NOMO-1 (cell line): Measurements from ENCODE around the gene CNTNAP2.

Source experiments
- DNase-seq, 2 experiments: peaks; one replicate each; lab custom pipeline; 2025; ENCODE audit not compliant: unreplicated experiment in 2 of 2; lab: John Stamatoyannopoulos, UW

CNTNAP2 gene

DNA sequence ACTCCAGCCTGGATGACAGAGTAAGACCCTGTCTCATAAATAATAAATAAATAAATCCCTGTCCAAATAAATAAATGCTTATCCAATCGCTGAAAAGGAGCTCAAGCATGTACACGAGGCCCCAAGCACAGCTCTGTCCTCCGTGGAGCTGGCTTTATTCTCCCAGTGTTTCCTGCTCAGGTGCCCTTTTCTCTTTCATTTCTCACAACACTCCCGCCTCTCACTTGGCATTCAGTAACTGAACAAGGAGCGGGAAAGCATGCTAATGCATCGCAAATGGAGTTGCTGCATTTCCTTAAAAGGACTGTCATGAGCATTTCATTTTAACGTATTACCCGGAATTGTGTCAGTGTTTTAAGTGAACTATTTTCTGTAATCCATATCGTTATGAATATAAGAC, 2263.1 kb downstream of the CNTNAP2 start:
- DNase-seq = no peak

DNA sequence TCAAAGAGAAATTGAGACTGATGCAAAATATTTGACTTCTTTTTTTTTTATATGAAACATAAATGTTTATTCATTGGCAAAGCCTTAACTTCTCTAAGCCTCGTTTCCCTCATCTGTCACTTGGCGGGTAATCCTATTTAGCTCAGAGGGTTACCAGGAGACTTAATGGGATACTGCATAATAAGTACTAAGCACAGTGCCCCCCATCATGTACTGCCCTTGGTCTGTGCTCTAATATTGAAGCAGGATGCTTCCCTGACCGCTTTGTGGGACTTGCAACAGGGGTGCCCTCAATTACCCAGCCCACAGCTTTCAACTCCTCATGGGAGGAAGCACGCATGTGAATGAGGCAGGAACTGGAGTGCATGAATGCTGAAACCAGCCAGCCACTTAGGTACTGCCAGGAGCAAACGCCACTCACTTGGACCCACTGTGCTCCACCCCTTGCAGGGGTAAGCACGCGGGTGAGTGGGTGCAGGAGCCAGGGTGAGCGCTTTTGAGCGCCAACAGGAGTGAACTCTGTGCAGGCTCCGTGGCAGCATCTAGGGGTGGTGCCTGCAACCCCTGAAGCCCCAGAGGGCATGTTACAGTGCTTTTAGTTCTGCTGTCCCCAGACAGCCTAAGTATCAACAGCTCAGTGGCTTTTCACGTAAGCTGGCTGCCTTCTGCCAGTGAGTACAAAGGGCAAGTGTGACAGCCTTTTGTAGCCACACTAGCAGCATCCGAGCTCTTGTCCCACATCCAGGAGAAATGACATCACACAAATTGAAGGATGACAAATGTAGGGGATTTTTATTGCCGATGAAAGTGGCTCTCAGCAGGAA, 2264.2 kb downstream of the CNTNAP2 start:
- no peak for DNase-seq

- no peak for DNase-seq
Measured at GRCh38 chr7:148382596-148382995, 2266.0 kb downstream of the CNTNAP2 start.

DNA sequence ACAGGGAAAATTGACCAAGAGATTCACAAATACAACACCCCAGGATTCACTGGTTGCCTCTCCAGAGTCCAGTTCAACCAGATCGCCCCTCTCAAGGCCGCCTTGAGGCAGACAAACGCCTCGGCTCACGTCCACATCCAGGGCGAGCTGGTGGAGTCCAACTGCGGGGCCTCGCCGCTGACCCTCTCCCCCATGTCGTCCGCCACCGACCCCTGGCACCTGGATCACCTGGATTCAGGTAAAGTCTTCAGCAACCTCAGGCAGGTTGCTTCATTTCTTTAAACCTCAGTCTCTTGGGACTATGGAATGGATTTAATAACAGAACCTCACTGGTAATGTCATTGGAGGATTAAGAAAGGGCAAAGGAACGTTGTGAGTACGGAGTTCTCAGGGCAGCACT, 2267.1 kb downstream of the CNTNAP2 start:
- DNase-seq = no peak

DNA sequence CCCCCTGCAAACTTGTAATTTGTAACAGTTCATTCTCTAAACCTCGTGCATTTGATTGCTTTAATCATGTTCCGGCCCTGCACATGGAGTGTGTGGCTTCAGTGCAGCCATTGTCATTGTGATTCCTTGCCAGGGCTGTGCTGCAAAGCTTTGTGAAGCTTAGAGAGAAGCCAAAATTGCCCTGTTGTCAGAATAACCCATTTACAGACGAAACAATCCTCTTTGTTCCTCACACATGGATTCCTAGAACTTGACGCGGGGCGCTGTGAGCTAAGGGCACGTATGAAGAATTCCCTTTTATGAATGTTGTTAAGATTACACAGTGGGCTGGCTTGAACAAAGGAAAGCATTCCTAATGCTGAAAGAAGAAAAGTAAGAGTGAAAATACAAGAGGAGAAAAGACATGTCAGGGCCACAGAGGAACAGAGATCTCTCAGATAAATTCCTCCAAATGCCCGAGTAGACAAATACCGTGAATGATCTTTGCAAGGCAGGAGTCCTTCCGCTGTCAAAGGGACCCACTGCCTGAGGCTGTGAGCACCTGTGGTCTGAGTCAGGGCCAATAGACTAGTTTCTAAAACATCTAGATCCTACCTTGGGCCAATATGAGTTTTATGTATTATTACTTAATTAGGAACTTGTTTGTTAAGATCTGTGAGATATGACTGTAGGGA, 2268.5 kb downstream of the CNTNAP2 start:
- no peak for DNase-seq

- no peak for DNase-seq
Measured at GRCh38 chr7:148390381-148390780, 2273.8 kb downstream of the CNTNAP2 start.

DNA sequence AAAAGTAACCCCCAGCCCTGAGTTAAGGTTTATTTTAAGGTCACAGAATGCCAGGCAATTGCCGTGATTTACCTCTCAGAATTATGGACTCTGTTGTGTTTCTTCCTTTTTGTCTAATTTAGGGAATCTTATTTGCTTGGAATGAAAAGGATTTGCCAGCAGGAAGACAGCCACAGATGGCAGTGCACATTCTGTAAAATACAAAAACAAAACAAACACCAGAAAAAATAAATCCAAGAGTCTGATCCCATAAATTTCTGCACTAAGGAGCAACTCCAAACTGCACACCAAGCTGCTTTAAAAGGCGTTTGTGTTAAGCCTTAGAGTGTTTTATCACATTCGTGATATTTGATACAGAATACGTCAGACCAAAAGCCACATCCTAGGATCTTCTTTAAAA, 2275.0 kb downstream of the CNTNAP2 start:
- DNase-seq = no peak

DNA sequence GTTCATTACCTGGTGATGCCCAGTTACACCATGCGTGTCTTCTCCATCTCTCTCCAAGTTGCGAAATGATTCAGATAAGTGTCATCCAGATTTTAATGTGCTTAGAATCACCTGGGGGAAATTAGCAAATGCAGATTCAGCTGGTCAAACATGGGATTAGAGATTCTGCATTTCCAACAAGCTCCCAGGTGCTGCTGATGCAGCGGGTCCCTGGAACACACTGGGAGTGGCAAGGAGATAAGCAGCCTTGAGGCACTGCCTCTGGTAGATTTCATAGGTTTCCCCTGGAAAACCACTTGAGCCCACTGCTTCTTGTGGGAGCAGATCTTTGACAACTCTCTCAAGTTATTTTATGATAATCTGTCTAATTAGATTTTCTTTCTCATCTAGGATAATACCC, 2278.0 kb downstream of the CNTNAP2 start:
- no peak for DNase-seq

DNA sequence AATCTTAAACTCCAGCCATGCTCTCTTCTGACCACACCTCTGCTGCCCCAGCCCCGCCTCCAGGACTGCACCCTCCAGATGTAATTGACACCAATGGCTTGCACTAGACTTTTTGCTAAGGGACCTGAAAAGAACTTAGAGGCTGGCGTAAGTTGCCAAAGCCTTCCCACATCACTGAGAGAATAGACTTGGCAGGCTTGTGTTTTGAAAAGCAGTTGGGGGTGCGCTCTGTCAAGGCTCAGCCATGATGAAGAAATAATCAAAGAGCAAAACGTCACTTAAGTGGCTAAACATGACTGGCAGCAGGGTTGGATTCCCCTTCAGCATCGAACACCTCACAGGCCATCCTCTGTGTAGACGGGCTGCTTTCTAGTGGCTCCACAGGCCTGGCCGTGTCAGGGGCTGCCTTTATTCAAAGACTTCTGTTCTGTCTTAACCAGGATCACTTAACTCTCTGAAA, 2278.8 kb downstream of the CNTNAP2 start:
- DNase-seq = no peak

DNA sequence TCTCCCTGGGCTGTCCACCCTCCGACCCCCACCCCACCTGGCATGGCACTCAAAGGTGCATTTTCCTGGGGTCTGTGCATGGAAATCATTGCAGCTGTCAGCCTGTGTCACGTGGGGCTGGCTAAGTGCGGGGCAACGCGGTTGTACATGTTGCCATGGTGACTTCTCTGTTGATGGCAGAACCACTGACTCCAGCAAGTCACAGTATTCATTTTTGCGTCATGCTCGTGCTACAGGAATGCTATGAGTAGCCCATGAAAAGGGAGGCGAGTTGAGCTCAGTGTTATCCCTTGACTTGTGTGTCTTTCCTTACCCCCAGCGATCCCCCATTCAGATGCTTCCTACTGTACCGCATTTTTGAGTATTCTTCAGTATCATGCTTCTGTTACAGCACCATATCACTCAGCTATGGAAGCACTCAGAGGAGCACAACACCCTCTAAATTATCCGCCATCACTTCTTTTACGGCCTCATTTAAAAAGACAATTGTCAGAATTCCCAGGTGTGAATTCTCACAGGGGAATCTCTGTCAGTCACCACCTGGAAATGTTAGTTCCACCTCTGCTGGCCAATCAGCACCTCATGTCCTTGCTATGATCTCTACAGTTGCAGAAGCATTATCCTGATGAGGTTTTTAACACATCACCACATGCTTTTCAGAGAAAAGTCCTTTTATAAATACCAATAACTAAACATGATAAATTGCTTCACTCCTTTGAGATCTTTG, 2279.6 kb downstream of the CNTNAP2 start:
- no peak for DNase-seq

DNA sequence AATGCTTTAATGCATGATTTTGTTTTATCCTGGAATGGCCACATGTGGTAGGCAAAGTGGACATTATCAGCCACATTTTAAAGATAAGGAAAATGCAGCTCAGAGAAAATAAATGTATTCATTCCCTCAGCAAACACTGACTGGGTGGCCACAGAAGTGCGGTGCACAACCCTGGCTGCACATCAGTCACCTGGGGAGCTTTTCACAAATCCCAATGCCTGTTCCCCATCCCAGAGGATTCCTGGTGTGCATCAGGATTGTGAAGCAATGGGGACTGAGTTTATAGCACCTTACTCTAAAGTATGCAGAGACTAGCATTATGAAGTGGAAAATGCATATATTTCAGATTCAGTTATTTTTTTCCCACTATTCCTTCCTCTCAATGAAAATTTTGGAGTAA, 2280.5 kb downstream of the CNTNAP2 start:
- no peak for DNase-seq

GRCh38 chr7:148397551-148397950, 2280.9 kb downstream of the CNTNAP2 start:
- no peak for DNase-seq

- no peak for DNase-seq
Measured at GRCh38 chr7:148397985-148398384, 2281.4 kb downstream of the CNTNAP2 start.

- no peak for DNase-seq
Measured at GRCh38 chr7:148398844-148399365, 2282.3 kb downstream of the CNTNAP2 start.

GRCh38 chr7:148400101-148400500, 2283.5 kb downstream of the CNTNAP2 start:
- DNase-seq = no peak

DNA sequence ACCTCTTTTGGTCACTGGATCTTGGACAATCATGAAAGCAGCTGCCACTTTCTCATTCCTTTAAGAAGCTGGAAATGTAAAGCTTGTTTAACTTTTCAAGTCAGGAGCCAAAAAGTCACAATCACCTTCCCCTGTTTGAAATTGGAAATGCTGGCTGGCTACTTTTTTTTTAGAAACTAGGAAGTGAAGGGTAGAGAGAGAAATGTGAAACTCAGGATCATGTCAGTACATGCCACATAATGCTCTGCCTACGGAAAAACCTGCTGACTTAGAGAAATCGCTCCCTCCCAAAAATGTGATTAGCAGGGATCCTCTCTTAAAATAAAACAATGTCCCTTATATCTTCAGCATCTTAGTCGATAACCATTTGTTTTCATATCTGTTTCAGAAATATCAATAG, 2285.6 kb downstream of the CNTNAP2 start:
- DNase-seq = no peak

- no peak for DNase-seq
Measured at GRCh38 chr7:148403466-148403993, 2286.9 kb downstream of the CNTNAP2 start.

DNA sequence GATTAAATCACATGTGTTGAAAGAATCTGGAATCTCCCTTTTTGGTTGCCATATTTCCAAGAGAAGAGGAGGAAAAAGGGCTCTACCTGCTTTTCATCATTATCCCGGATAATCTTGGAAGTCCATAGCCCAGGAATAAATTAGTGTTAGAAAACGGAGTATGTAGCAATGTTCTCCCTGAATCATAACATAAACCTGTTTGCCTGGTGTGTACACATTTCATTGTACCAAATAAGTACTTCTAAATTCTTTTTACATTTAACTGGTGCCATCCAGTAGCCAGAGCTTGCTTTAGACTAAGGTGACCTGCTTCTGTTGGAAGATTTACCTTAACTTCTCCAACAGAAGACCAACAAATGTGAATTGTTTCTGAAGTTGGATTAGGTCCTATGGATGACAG, 2291.7 kb downstream of the CNTNAP2 start:
- DNase-seq = no peak

DNA sequence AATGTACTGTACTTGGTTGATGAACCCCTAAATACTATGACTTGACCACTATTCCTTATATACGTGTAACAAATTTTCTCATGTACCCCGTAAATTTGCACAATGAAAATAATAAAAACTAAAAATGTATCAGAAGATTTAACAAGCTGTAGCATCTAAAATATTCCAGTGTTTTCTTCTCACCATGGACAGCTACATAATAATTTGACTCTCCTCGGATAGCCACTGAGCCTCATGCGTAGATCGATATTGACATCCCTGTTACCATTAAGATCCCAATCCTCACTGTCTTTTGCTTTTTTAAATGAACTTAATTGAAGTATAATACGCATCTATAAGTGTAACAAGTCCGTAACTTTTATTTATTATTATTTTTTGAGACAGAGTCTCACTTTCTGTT, 2294.3 kb downstream of the CNTNAP2 start:
- DNase-seq = no peak

- DNase-seq = no peak
Measured at GRCh38 chr7:148412691-148413090, 2296.1 kb downstream of the CNTNAP2 start.
